ENCODE measurements around the gene SPATC1L.

- peak; percentile 55 to 75 (median 63) for TF ChIP-seq CTCF (IDR thresholded peaks at IDR 0.05)
- no peak for TF ChIP-seq POLR2A (IDR thresholded peaks at IDR 0.05)
Observed at GRCh38 chr21:46229133-46229922, 45.1 kb upstream of the SPATC1L start.
